Gastroesophageal sphincter (tissue), 4 donors: ENCODE results near the gene NDE1. TPM values are rescaled to one million over a fixed set of nuclear protein-coding genes. Genes with fewer than 3 reads are reported as not detected.
"Not testable (repeated sequence)": the region's sequence is repeated elsewhere in the genome, so short reads cannot be mapped to it uniquely, and the experiment has no call there.

Experiments used
- ATAC-seq: fragments of 150-250 bp; one replicate; pipeline ENCODE4 v1.9.1; 2016; ENCODE audit warnings: mild to moderate bottlenecking, moderate library complexity
- H3K27ac ChIP-seq, 4 donors: fragments of 200-600 bp; sonication (generic) in 3 of 4; 1 replicate in 3 of 4; 2 replicates in 1 of 4; pipeline ENCODE4 v1.5.1; 2016 to 2019
- H3K27me3 ChIP-seq: fragments of 200-600 bp; sonication (generic); one replicate; pipeline ENCODE4 v1.5.1; 2019
- H3K36me3 ChIP-seq, 2 donors: fragments of 200-600 bp; sonication (generic); one replicate each; pipeline ENCODE4 v1.5.1; 2019; ENCODE audit warnings: control low read depth in 1 of 2
- H3K4me1 ChIP-seq, 3 donors: fragments of 200-600 bp; sonication (generic); 1 replicate in 2 of 3; 2 replicates in 1 of 3; pipeline ENCODE4 v1.5.1; 2016 to 2019; ENCODE audit warnings: control low read depth in 2 of 3
- H3K4me3 ChIP-seq, 2 donors: fragments of 200-600 bp; sonication (generic); one replicate each; pipeline ENCODE4 v1.5.1; 2019; ENCODE audit warnings: mild to moderate bottlenecking in 1 of 2, moderate library complexity in 1 of 2
- H3K9me3 ChIP-seq, 3 donors: fragments of 200-600 bp; sonication (generic); one replicate each; pipeline ENCODE4 v1.5.1; 2017 to 2019; ENCODE audit warnings: control low read depth in 2 of 3
- EP300 ChIP-seq: sonication (generic); formaldehyde crosslinking; IDR thresholded peaks from one replicate; pipeline ENCODE4 v1.6.1; 2017; ENCODE audit warnings: antibody characterized with exemption, mild to moderate bottlenecking
- POLR2A ChIP-seq, 2 donors: fragments of 450-650 bp; IDR thresholded peaks; one replicate each; pipeline ENCODE4 v1.6.1; 2017; ENCODE audit warnings: antibody characterized with exemption in 2 of 2, mild to moderate bottlenecking in 2 of 2, moderate library complexity in 1 of 2
- POLR2AphosphoS5 ChIP-seq: sonication (generic); formaldehyde crosslinking; IDR thresholded peaks from one replicate; pipeline ENCODE4 v1.6.1; 2017; ENCODE audit warnings: antibody characterized with exemption
- WGBS, 2 donors: methylation state at CpG; one replicate each; pipeline ENCODE4 v1.1.5; 2018; ENCODE audit warnings: low coverage in 1 of 2; 5-methylcytosine and 5-hydroxymethylcytosine counted together
- total RNA-seq, 4 donors: library from RNA; depleted of rRNA; stranded (reverse); fragments of >200 nt; gene quantifications; one replicate each; pipeline ENCODE4 v1.1.0, GENCODE V29; 2016
- TF ChIP-seq, protein P1 (sequence below), 4 experiments: fragments of 200-600 bp in 2 of 4; fragments of 450-650 bp in 2 of 4; sonication (generic) in 1 of 4; IDR thresholded peaks; one replicate each; pipeline ENCODE4 v1.5.1; 2017 to 2019; ENCODE audit warnings: antibody characterized with exemption in 4 of 4, mild to moderate bottlenecking in 2 of 4, moderate library complexity in 2 of 4

NDE1 gene
- total RNA-seq, 4 donors from 2014 or later = 34.9 to 123 (median 62.3) TPM

GRCh38 chr16:15643048-15643945 lies 6.7 kb upstream of the NDE1 start, which contains the start of gene MARF1:
Gene MARF1, minus strand, starts transcription at chr16:15643154. Its CDS starts 3,921 bp downstream, at chr16:15639233.
- TF ChIP-seq POLR2A (IDR thresholded peaks at IDR 0.05) (peak; percentile 90 to 97), EP300 (no peak), POLR2AphosphoS5 (peak; percentile 92)
- TF ChIP-seq, protein P1, sequence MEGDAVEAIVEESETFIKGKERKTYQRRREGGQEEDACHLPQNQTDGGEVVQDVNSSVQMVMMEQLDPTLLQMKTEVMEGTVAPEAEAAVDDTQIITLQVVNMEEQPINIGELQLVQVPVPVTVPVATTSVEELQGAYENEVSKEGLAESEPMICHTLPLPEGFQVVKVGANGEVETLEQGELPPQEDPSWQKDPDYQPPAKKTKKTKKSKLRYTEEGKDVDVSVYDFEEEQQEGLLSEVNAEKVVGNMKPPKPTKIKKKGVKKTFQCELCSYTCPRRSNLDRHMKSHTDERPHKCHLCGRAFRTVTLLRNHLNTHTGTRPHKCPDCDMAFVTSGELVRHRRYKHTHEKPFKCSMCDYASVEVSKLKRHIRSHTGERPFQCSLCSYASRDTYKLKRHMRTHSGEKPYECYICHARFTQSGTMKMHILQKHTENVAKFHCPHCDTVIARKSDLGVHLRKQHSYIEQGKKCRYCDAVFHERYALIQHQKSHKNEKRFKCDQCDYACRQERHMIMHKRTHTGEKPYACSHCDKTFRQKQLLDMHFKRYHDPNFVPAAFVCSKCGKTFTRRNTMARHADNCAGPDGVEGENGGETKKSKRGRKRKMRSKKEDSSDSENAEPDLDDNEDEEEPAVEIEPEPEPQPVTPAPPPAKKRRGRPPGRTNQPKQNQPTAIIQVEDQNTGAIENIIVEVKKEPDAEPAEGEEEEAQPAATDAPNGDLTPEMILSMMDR (IDR thresholded peaks at IDR 0.05) = peak; percentile 42 to 66 (median 58)
- 0 to 1% methylated on average over 14 to 19 of the region's 58 CpGs for WGBS, 2 donors
- H3K27me3 ChIP-seq = no peaks in the 10 kb centered on the region

DNA sequence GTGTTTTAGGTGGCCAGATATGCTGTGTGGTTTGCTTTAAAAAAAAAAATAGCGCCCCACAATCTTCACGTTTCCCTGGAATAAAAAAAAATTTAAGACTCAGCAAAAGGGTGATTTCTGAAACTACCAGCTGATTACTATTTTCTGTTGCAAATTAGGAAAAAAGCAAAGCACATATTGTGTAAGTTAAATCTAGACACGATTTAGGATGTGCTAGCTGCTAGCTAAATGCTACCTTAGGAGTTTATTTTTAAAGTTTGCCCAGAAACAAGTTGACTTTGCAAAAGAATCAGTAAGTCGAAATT lies 6.1 kb upstream of the NDE1 start:
- Histone ChIP-seq H3K27me3 (no peaks in the 10 kb centered on the region), H3K4me3 (peak overlapping the region; percentile 66 to 78), H3K36me3 (peaks cover 0 to 13% of the 10 kb centered on the region in 2 donors), H3K27ac (peak overlapping the region; percentile 96 to 99 (median 98)), H3K9me3 (no peaks in the 10 kb centered on the region), H3K4me1 (peaks cover 5 to 33% (median 12%) of the 10 kb centered on the region in 3 donors)
- WGBS, 2 donors = 16 to 25% methylated on average over 4 of the region's 4 CpGs
- no peak for ATAC-seq
- TF ChIP-seq EP300 (no peak), POLR2AphosphoS5 (no peak), POLR2A (IDR thresholded peaks at IDR 0.05) (no peak)
- TF ChIP-seq, protein P1 (IDR thresholded peaks at IDR 0.05) = no peak

More at GRCh38 chr16:15643048-15643945, 6.7 kb upstream of the NDE1 start, which contains the start of gene MARF1:
- peak within 1 kb of the TSS; percentile 66 to 78 for H3K4me3 ChIP-seq
- H3K9me3 ChIP-seq = no peaks in the 10 kb centered on the region
- peak within 1 kb of the TSS; percentile 96 to 99 (median 98) for H3K27ac ChIP-seq
- H3K36me3 ChIP-seq = peaks cover 0 to 19% of the 10 kb centered on the region in 2 donors
- peaks cover 5 to 33% (median 12%) of the 10 kb centered on the region in 3 donors for H3K4me1 ChIP-seq
- ATAC-seq = peak; percentile 94

DNA sequence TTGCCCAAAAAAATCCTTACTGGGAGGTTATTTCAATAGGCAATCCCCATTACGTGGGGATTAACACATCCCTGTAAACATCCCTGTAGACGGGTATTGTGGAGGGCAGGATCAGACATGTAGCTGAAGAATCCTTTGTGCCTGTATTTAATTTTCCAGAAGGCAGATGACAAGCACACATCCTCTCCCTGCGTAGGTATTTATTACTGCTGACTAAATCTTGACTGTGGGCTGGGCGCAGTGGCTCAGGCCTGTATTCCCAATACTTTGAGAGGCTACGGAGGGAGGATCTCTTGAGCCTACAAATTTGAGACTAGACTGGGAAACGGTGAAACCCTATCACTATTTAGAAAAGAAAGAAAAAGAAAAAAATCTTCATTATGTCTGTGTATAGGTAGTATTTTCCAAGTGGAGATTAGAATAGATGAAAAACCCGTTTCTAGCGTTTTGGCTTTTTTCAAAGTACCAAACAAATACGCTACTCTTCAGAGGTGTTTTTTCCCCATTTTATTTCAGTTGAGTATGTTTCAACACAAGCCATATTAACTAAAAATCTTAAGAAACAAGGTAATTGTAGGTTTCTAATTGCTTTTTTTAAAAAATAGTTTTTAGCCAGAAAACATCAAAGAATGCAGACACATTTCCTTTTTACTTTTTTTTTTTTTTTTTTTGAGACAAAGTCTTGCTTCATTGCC lies 5.6 kb upstream of the NDE1 start:
- no peak for ATAC-seq
- Histone ChIP-seq H3K4me3 (no peak overlapping the region), H3K27me3 (no peaks in the 10 kb centered on the region), H3K27ac (peak overlapping the region in 2 of 4 donors; percentile 97 to 98), H3K9me3 (no peaks in the 10 kb centered on the region), H3K36me3 (peaks cover 0 to 7% of the 10 kb centered on the region in 2 donors), H3K4me1 (peaks cover 5 to 35% (median 14%) of the 10 kb centered on the region in 3 donors)
- no peak for TF ChIP-seq POLR2A (IDR thresholded peaks at IDR 0.05)
- 71 to 75% methylated on average over 8 of the region's 9 CpGs for WGBS, 2 donors

GRCh38 chr16:15644962-15645465 lies 5.0 kb upstream of the NDE1 start:
- not testable (repeated sequence) for ATAC-seq
- WGBS, 2 donors = 83 to 87% methylated on average over 3 to 10 of the region's 10 CpGs

DNA sequence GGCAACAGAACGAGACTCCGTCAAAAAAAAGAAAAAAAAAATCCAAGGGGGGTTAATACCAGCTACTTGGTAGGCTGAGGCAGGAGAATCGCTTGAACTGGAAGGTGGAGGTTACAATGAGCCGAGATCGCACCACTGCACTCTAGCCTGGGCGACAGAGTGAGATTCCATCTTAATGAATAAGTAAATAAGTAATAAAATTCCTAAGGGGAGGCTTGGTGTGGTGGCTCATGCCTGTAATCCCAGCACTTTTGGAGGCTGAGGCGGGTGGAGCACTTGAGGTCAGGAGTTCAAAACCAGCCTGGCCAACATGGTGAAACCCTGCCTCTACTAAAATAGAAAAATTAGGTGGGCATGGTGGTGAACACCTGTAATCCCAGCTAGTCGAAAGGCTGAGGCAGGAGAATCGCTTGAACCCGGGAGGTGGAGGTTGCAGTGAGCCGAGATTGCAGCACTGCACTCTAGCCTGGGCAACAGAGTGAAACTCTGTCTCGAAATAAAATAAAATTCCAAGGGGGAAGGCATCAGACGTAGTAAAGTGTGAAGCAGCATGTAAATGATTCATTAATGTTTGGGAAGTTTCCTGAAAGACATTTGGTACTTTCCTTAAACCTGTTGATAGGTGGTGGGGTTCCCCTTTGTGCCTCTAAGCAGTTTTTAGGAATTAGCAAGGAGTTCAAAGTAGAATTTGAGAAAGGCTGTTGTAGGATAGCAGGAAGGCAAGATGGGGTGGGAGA lies 3.3 kb upstream of the NDE1 start:
- H3K36me3 ChIP-seq, H3K9me3 ChIP-seq, H3K4me3 ChIP-seq, H3K27ac ChIP-seq, H3K27me3 ChIP-seq, ATAC-seq: not testable (repeated sequence)
- peaks cover 3 to 34% (median 12%) of the 10 kb centered on the region in 3 donors for H3K4me1 ChIP-seq
- WGBS, 2 donors = 80 to 84% methylated on average over 6 to 13 of the region's 13 CpGs

More at GRCh38 chr16:15644962-15645465, 5.0 kb upstream of the NDE1 start:
- not testable (repeated sequence) for H3K36me3 ChIP-seq, H3K4me3 ChIP-seq, H3K27ac ChIP-seq, H3K27me3 ChIP-seq, H3K9me3 ChIP-seq
- peaks cover 5 to 40% (median 16%) of the 10 kb centered on the region in 3 donors for H3K4me1 ChIP-seq
